Stimulated activated CD4-positive, alpha-beta T cell treated with anti-CD3 and anti-CD28 coated beads, Interleukin-1b, Interleukin-23, amount 100 ng/mL, for 1 hour (primary cell): Measurements from ENCODE around the gene SPAG9.

ENCODE experiments used
- DNase-seq, 2 donors: peaks; one replicate each; pipeline ENCODE4 v3.0.0-alpha.2; 2020; ENCODE audit warnings: low read depth in 2 of 2

SPAG9 gene

GRCh38 chr17:51120739-51121619 is at the start of gene SPAG9:
SPAG9 (minus strand) TSS chr17:51120868; CDS start chr17:51120656, 212 bp downstream.
- peak; percentile 76 to 80 for DNase-seq

- DNase-seq: no peak
These were observed 48.7 kb upstream of the SPAG9 start for GRCh38 chr17:51169340-51169739.

- peak; percentile 25 to 68 for DNase-seq
These were observed 46.6 kb upstream of the SPAG9 start for GRCh38 chr17:51166987-51167931.

GRCh38 chr17:51166198-51166986 is 45.7 kb upstream of the SPAG9 start, which contains the start of gene NME2:
NME2 (plus strand) TSS chr17:51166411; CDS start chr17:51166831, 420 bp downstream.
- DNase-seq: peak; percentile 4 to 50

- peak in 1 of 2 donors; percentile 26 for DNase-seq
These were observed 45.1 kb upstream of the SPAG9 start for GRCh38 chr17:51165680-51166197.

GRCh38 chr17:51164911-51165679 is 44.4 kb upstream of the SPAG9 start:
- DNase-seq: no peak

GRCh38 chr17:51161541-51161940 is 40.9 kb upstream of the SPAG9 start:
- no peak for DNase-seq

- DNase-seq: no peak
These were observed 38.9 kb upstream of the SPAG9 start for GRCh38 chr17:51159604-51160003.

GRCh38 chr17:51155416-51155815 is 34.7 kb upstream of the SPAG9 start:
- DNase-seq: no peak

GRCh38 chr17:51154176-51154575 is 33.5 kb upstream of the SPAG9 start:
- DNase-seq: no peak

GRCh38 chr17:51153210-51154072 is 32.8 kb upstream of the SPAG9 start, which contains the start of gene NME1:
NME1 (plus strand) TSS chr17:51153559; CDS start chr17:51155655, 2,096 bp downstream.
- DNase-seq: peak; percentile 90 to 98

GRCh38 chr17:51152766-51153209 is 32.1 kb upstream of the SPAG9 start:
- no peak for DNase-seq

- no peak for DNase-seq
These were observed 30.3 kb upstream of the SPAG9 start for GRCh38 chr17:51150932-51151331.

- DNase-seq: no peak
These were observed 28.5 kb upstream of the SPAG9 start for GRCh38 chr17:51149163-51149562.

GRCh38 chr17:51147650-51148049 is 27.0 kb upstream of the SPAG9 start:
- no peak for DNase-seq

GRCh38 chr17:51144266-51145022 is 23.8 kb upstream of the SPAG9 start:
- DNase-seq: no peak

GRCh38 chr17:51142597-51142996 is 21.9 kb upstream of the SPAG9 start:
- DNase-seq: no peak

- DNase-seq: no peak
These were observed 15.3 kb upstream of the SPAG9 start for GRCh38 chr17:51135956-51136355.

GRCh38 chr17:51133365-51133764 is 12.7 kb upstream of the SPAG9 start:
- DNase-seq: no peak
